Sigmoid colon (tissue), 7 donors: ENCODE measurements around the gene NBAS. TPM values are rescaled to one million over a fixed set of nuclear protein-coding genes. Genes with fewer than 3 reads are reported as not detected.

Experiments used
- DNase-seq: peaks from one replicate; pipeline ENCODE4 v3.0.0-alpha.2; 2019
- H3K27ac ChIP-seq, 4 donors: fragments of 200-600 bp; sonication (generic); one replicate each; pipeline ENCODE4 v1.5.1; 2016 to 2019; ENCODE audit warnings: mild to moderate bottlenecking in 1 of 4
- H3K27me3 ChIP-seq, 3 donors: fragments of 200-600 bp; sonication (generic); one replicate each; pipeline ENCODE4 v1.5.1; 2019; ENCODE audit warnings: mild to moderate bottlenecking in 1 of 3
- H3K36me3 ChIP-seq, 4 donors: fragments of 200-600 bp; sonication (generic); one replicate each; pipeline ENCODE4 v1.5.1; 2016 to 2019
- H3K4me1 ChIP-seq, 4 donors: fragments of 200-600 bp; sonication (generic); one replicate each; pipeline ENCODE4 v1.5.1; 2017 to 2019
- H3K4me3 ChIP-seq, 4 donors: fragments of 200-600 bp; sonication (generic); one replicate each; pipeline ENCODE4 v1.5.1; 2017 to 2019; ENCODE audit warnings: mild to moderate bottlenecking in 2 of 4, moderate library complexity in 1 of 4
- H3K9me3 ChIP-seq, 4 donors: fragments of 200-600 bp in 3 of 4; sonication (generic) in 3 of 4; one replicate each; pipeline versions ENCODE4 v1.5.1 to v1.6.1; 2013 to 2019
- CTCF ChIP-seq, 4 experiments: fragments of 450-650 bp in 3 of 4; fragments of 200-600 bp in 1 of 4; IDR thresholded peaks; one replicate each; pipeline ENCODE4 v1.5.1; 2016 to 2019; ENCODE audit warnings: antibody characterized with exemption in 4 of 4, mild to moderate bottlenecking in 3 of 4, moderate library complexity in 2 of 4
- EP300 ChIP-seq, 4 donors: sonication (generic); formaldehyde crosslinking; IDR thresholded peaks; one replicate each; pipeline ENCODE4 v1.6.1; 2017; ENCODE audit warnings: antibody characterized with exemption in 4 of 4
- POLR2A ChIP-seq, 2 donors: fragments of 450-650 bp; IDR thresholded peaks; one replicate each; pipeline ENCODE4 v1.6.1; 2016; ENCODE audit warnings: antibody characterized with exemption in 2 of 2, mild to moderate bottlenecking in 2 of 2, moderate library complexity in 2 of 2
- POLR2AphosphoS5 ChIP-seq, 4 donors: sonication (generic); formaldehyde crosslinking; IDR thresholded peaks; one replicate each; pipeline ENCODE4 v1.6.1; 2017; ENCODE audit warnings: antibody characterized with exemption in 4 of 4
- WGBS, 2 donors: extraction: QIAGEN DNeasy Blood & Tissue Kit; methylation state at CpG; one replicate each; pipeline ENCODE4 v1.1.7; 2013; 5-methylcytosine and 5-hydroxymethylcytosine counted together
- intact Hi-C: fragments of 100-400 bp; cut with DNase I; formaldehyde crosslinking; loops from one replicate; pipeline ENCODE4 v1.15.1; 2023
- polyA plus RNA-seq, 3 donors: library from polyadenylated mRNA; stranded (reverse); fragments of 200-250 nt; gene quantifications; one replicate each; pipeline ENCODE4 v1.2.3, GENCODE V29; 2013
- total RNA-seq, 4 donors: library from RNA; depleted of rRNA; stranded (reverse); fragments of >200 nt; gene quantifications; one replicate each; pipeline ENCODE4 v1.1.0, GENCODE V29; 2016
- donor health status: healthy with polysubstance abuse.
- donor health status: Bipolar disorder and iron deficiency.
- donor health status: healthy.

The NBAS gene
- total and polyA plus RNA-seq, 7 donors, result 3.9 to 53.2 (median 41.9) TPM

GRCh38 chr2:15279201-15279876 lies 281.8 kb downstream of the NBAS start:
- Histone ChIP-seq H3K9me3 (no peaks in the 10 kb centered on the region), H3K36me3 (peaks cover 0 to 37% (median 4%) of the 10 kb centered on the region in 4 donors), H3K27ac (no peak overlapping the region), H3K4me3 (no peak overlapping the region), H3K4me1 (no peaks in the 10 kb centered on the region), H3K27me3 (no peaks in the 10 kb centered on the region)
- no peak for DNase-seq
- TF ChIP-seq CTCF (IDR thresholded peaks at IDR 0.05) (no peak), POLR2AphosphoS5 (IDR thresholded peaks at IDR 0.05) (no peak), EP300 (IDR thresholded peaks at IDR 0.05) (no peak), POLR2A (IDR thresholded peaks at IDR 0.05) (no peak)
- WGBS, 2 donors, result 86 to 91% methylated on average over 2 of the region's 2 CpGs
- intact Hi-C loops, result no loop called here

GRCh38 chr2:15278296-15278695 lies 282.8 kb downstream of the NBAS start:
- DNase-seq, result no peak
- no peaks in the 10 kb centered on the region for H3K9me3 ChIP-seq
- intact Hi-C loops, result no loop called here
- no peak overlapping the region for H3K27ac ChIP-seq
- H3K27me3 ChIP-seq, result no peaks in the 10 kb centered on the region
- H3K4me1 ChIP-seq, result peaks cover 0 to 6% (median 0%) of the 10 kb centered on the region in 4 donors
- TF ChIP-seq POLR2A (IDR thresholded peaks at IDR 0.05) (no peak), CTCF (IDR thresholded peaks at IDR 0.05) (no peak), POLR2AphosphoS5 (IDR thresholded peaks at IDR 0.05) (no peak), EP300 (IDR thresholded peaks at IDR 0.05) (no peak)
- no peak overlapping the region for H3K4me3 ChIP-seq
- peaks cover 0 to 33% (median 4%) of the 10 kb centered on the region in 4 donors for H3K36me3 ChIP-seq
- 90 to 94% methylated on average over 3 of the region's 3 CpGs for WGBS, 2 donors

- WGBS, 2 donors, result 46 to 80% methylated on average over 2 of the region's 2 CpGs
- DNase-seq, result no peak
- H3K9me3 ChIP-seq, result no peaks in the 10 kb centered on the region
- peaks cover 0 to 21% (median 7%) of the 10 kb centered on the region in 4 donors for H3K4me1 ChIP-seq
- intact Hi-C loops, result no loop called here
- H3K27me3 ChIP-seq, result no peaks in the 10 kb centered on the region
- H3K36me3 ChIP-seq, result peaks cover 0 to 27% (median 4%) of the 10 kb centered on the region in 4 donors
- H3K4me3 ChIP-seq, result no peak overlapping the region
- TF ChIP-seq CTCF (IDR thresholded peaks at IDR 0.05) (no peak), EP300 (IDR thresholded peaks at IDR 0.05) (no peak), POLR2A (IDR thresholded peaks at IDR 0.05) (no peak), POLR2AphosphoS5 (IDR thresholded peaks at IDR 0.05) (no peak)
- no peak overlapping the region for H3K27ac ChIP-seq
Measured at GRCh38 chr2:15275346-15275745, 285.8 kb downstream of the NBAS start.

GRCh38 chr2:15273452-15273851 lies 287.7 kb downstream of the NBAS start:
- WGBS, 2 donors, result 73 to 80% methylated on average over 1 of the region's 1 CpG
- TF ChIP-seq CTCF (IDR thresholded peaks at IDR 0.05), result no peak
- no peak for TF ChIP-seq POLR2AphosphoS5 (IDR thresholded peaks at IDR 0.05)
- Histone ChIP-seq H3K36me3 (peaks cover 0 to 27% (median 4%) of the 10 kb centered on the region in 4 donors), H3K4me1 (peaks cover 0 to 21% (median 7%) of the 10 kb centered on the region in 4 donors), H3K27ac (no peak overlapping the region), H3K4me3 (no peak overlapping the region), H3K27me3 (no peaks in the 10 kb centered on the region), H3K9me3 (no peaks in the 10 kb centered on the region)
- intact Hi-C loops, result no loop called here
- DNase-seq, result no peak

GRCh38 chr2:15272942-15273341 lies 288.2 kb downstream of the NBAS start:
- no peaks in the 10 kb centered on the region for H3K27me3 ChIP-seq
- H3K4me3 ChIP-seq, result no peak overlapping the region
- intact Hi-C loops, result no loop called here
- H3K27ac ChIP-seq, result no peak overlapping the region
- WGBS, 2 donors, result 67 to 80% methylated on average over 4 of the region's 4 CpGs
- TF ChIP-seq POLR2AphosphoS5 (IDR thresholded peaks at IDR 0.05), result no peak
- TF ChIP-seq CTCF (IDR thresholded peaks at IDR 0.05), result no peak
- no peak for TF ChIP-seq POLR2A (IDR thresholded peaks at IDR 0.05)
- no peak for TF ChIP-seq EP300 (IDR thresholded peaks at IDR 0.05)
- H3K9me3 ChIP-seq, result no peaks in the 10 kb centered on the region
- no peak for DNase-seq
- peaks cover 0 to 27% (median 4%) of the 10 kb centered on the region in 4 donors for H3K36me3 ChIP-seq
- H3K4me1 ChIP-seq, result peaks cover 0 to 21% (median 7%) of the 10 kb centered on the region in 4 donors
